HG03045 (cell line): Measurements from ENCODE around the gene KCNQ4.

Experiments
- ATAC-seq: cut with Tn5 transposase; IDR thresholded peaks from one replicate; pipeline ENCODE4 v1.9.1; 2021; ENCODE audit warnings: mild to moderate bottlenecking, moderate library complexity; ENCODE audit not compliant: unreplicated experiment

The KCNQ4 gene

GRCh38 chr1:40857737-40858136, 74.2 kb downstream of the KCNQ4 start:
- no peak for ATAC-seq

- ATAC-seq = no peak
Observed at GRCh38 chr1:40858856-40859416, 75.3 kb downstream of the KCNQ4 start.

GRCh38 chr1:40860706-40861223, 77.2 kb downstream of the KCNQ4 start:
- no peak for ATAC-seq

GRCh38 chr1:40861224-40862003, 77.8 kb downstream of the KCNQ4 start:
- ATAC-seq = peak; percentile 2

- peak; percentile 85 for ATAC-seq
Observed at GRCh38 chr1:40862008-40862863, 78.6 kb downstream of the KCNQ4 start, which contains the start of gene CITED4. TSS of gene CITED4 (minus strand) at chr1:40862363. CDS start at chr1:40862127, 236 bp downstream.

- no peak for ATAC-seq
Observed at GRCh38 chr1:40868051-40868723, 84.6 kb downstream of the KCNQ4 start.

- ATAC-seq = no peak
Observed at GRCh38 chr1:40870135-40870728, 86.6 kb downstream of the KCNQ4 start.

GRCh38 chr1:40872276-40872675, 88.7 kb downstream of the KCNQ4 start:
- ATAC-seq = no peak

GRCh38 chr1:40873863-40874472, 90.4 kb downstream of the KCNQ4 start:
- no peak for ATAC-seq

- no peak for ATAC-seq
Observed at GRCh38 chr1:40876436-40876761, 92.8 kb downstream of the KCNQ4 start.

- ATAC-seq = no peak
Observed at GRCh38 chr1:40876891-40877290, 93.3 kb downstream of the KCNQ4 start.

- no peak for ATAC-seq
Observed at GRCh38 chr1:40877698-40878097, 94.1 kb downstream of the KCNQ4 start.

- ATAC-seq = no peak
Observed at GRCh38 chr1:40878906-40879305, 95.3 kb downstream of the KCNQ4 start.

GRCh38 chr1:40879482-40880175, 96.0 kb downstream of the KCNQ4 start:
- no peak for ATAC-seq

- no peak for ATAC-seq
Observed at GRCh38 chr1:40880813-40881549, 97.4 kb downstream of the KCNQ4 start.

- no peak for ATAC-seq
Observed at GRCh38 chr1:40884055-40884795, 100.6 kb downstream of the KCNQ4 start.

- ATAC-seq = no peak
Observed at GRCh38 chr1:40886318-40887011, 102.9 kb downstream of the KCNQ4 start.

- ATAC-seq = no peak
Observed at GRCh38 chr1:40887012-40887378, 103.4 kb downstream of the KCNQ4 start.
